Lung (tissue), 12 donors: Measurements from ENCODE around the gene CNTNAP1. TPM values are rescaled to one million over a fixed set of nuclear protein-coding genes. Genes with fewer than 3 reads are reported as not detected.
A peak's percentile ranks its signal among the peaks of the same experiment; 100 is the strongest.

Experiments
- ATAC-seq: fragments of 200-7000 bp; cut with Tn5 transposase; one replicate; pipeline ENCODE4 v1.9.1; 2020; ENCODE audit warnings: moderate number of reproducible peaks; ENCODE audit not compliant: insufficient read depth, low FRiP score
- DNase-seq, 3 donors: peaks; one replicate each; pipeline ENCODE4 v3.0.0-alpha.2; 2013 to 2017
- H3K27ac ChIP-seq, 2 donors: one replicate each; pipeline ENCODE4 v1.5.1; 2013; ENCODE audit warnings: mild to moderate bottlenecking in 2 of 2, moderate library complexity in 2 of 2, control low read depth in 1 of 2, inconsistent platforms in 1 of 2, low read depth in 1 of 2, low read length in 1 of 2
- H3K27me3 ChIP-seq, 3 donors: one replicate each; pipeline ENCODE4 v1.5.1; 2013; ENCODE audit warnings: low read length in 2 of 3; ENCODE audit not compliant: control insufficient read depth in 3 of 3, insufficient read depth in 3 of 3
- H3K36me3 ChIP-seq, 4 donors: one replicate each; pipeline ENCODE4 v1.5.1; 2013; ENCODE audit warnings: low read length in 4 of 4, mild to moderate bottlenecking in 1 of 4, moderate library complexity in 1 of 4; ENCODE audit not compliant: control insufficient read depth in 4 of 4, insufficient read depth in 4 of 4
- H3K4me1 ChIP-seq, 5 donors: one replicate each; pipeline ENCODE4 v1.5.1; 2013; ENCODE audit warnings: low read length in 5 of 5, mild to moderate bottlenecking in 2 of 5, moderate library complexity in 1 of 5; ENCODE audit not compliant: control insufficient read depth in 5 of 5, insufficient read depth in 5 of 5
- H3K4me3 ChIP-seq: one replicate; pipeline ENCODE4 v1.5.1; 2013; ENCODE audit warnings: mild to moderate bottlenecking, control low read depth, moderate library complexity
- H3K9ac ChIP-seq, 2 donors: one replicate each; pipeline ENCODE4 v1.5.1; 2013; ENCODE audit warnings: low read length in 2 of 2, control low read depth in 1 of 2; ENCODE audit not compliant: insufficient read depth in 1 of 2
- H3K9me3 ChIP-seq, 4 donors: one replicate each; pipeline ENCODE4 v1.5.1; 2013; ENCODE audit warnings: low read length in 3 of 4, mild to moderate bottlenecking in 1 of 4, moderate library complexity in 1 of 4; ENCODE audit not compliant: control insufficient read depth in 4 of 4, insufficient read depth in 3 of 4
- CTCF ChIP-seq: IDR thresholded peaks from 2 replicates; pipeline ENCODE4 v1.5.1; 2012; ENCODE audit warnings: mild to moderate bottlenecking; ENCODE audit errors: control extremely low read depth, extremely low read depth
- WGBS, 2 donors: extraction: QIAGEN DNeasy Blood & Tissue Kit; methylation state at CpG; one replicate each; pipeline ENCODE4 v1.1.7; 2013; 5-methylcytosine and 5-hydroxymethylcytosine counted together
- polyA plus RNA-seq, 2 donors: library from polyadenylated mRNA; stranded (reverse); fragments of 200-250 nt; gene quantifications; one replicate each; pipeline ENCODE4 v1.2.1, GENCODE V29; 2013
- total RNA-seq, 2 donors: library from RNA; depleted of rRNA in 1 of 2; stranded (reverse); fragments of >200 nt in 1 of 2; gene quantifications; one replicate each; pipeline ENCODE4 v1.2.1, GENCODE V29; 2014 to 2021
- donor health status: control.
- donor health status: control.
- donor health status: Bipolar disorder and iron deficiency.
- donor health status: healthy.
- donor health status: DM: yes; HTN: yes; CAD: no.

The CNTNAP1 gene
- total and polyA plus RNA-seq, 4 donors, result 2.9 to 12.5 (median 7.6) TPM

DNA sequence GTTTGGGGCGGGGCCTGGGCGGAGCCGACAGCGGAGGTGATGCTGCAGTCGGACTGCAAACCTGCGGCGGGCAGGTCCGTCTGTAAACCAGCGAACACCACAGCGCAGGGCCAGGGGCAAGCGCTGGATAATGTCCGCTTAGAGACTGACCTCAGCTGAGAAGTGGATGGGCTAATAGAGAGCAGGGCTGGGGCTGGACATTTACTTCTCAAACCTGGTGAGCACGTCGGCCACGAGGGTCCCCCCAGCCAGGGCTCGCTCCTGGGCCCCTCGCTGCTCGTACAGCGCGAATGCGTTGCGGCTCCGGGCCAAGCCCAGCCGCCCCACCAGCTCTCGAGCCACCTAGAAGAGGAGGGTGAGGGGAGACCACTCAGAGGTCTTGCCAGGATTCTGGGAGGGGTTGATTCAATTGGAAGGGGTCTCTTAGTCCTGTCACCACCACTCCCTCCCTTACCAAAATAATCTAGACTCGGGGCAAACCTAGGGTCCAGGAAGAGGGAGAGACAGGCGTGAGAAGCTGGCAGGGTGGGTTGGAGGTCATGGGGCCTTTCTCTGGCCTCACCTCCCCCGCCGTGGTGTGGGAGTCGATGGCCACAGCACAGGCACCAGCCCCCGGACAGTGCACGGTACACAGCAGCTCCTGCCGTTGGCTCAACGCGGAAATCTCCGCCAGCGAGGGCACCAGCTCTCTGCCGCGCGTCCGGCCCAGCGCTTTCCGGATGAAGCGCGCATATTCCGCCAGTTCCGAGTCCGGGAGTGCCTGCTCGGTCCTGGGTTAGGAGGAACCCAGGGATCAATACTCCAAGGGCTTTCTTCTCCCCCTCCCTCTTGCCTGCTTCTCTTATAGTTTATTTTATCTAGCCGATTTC, 11.3 kb upstream of the CNTNAP1 start:
- no peak overlapping the region for H3K9ac ChIP-seq
- no peaks in the 10 kb centered on the region for H3K27me3 ChIP-seq

GRCh38 chr17:42672038-42672437, 10.3 kb upstream of the CNTNAP1 start:
- WGBS, 2 donors, result 82 to 86% methylated on average over 28 of the region's 28 CpGs
- Histone ChIP-seq H3K4me3 (no peak overlapping the region), H3K27me3 (no peaks in the 10 kb centered on the region), H3K9me3 (no peaks in the 10 kb centered on the region), H3K9ac (no peak overlapping the region), H3K27ac (no peak overlapping the region), H3K36me3 (peaks cover 0 to 46% (median 29%) of the 10 kb centered on the region in 4 donors), H3K4me1 (peaks cover 6 to 33% (median 15%) of the 10 kb centered on the region in 5 donors)
- TF ChIP-seq CTCF, result no peak
- DNase-seq (no peak), ATAC-seq (no peak)

More for the DNA sequence above, 11.3 kb upstream of the CNTNAP1 start:
- Histone ChIP-seq H3K27ac (peak overlapping the region in 1 of 2 donors; percentile 30), H3K4me3 (no peak overlapping the region), H3K36me3 (peaks cover 0 to 55% (median 34%) of the 10 kb centered on the region in 4 donors), H3K4me1 (peaks cover 6 to 33% (median 15%) of the 10 kb centered on the region in 5 donors), H3K9me3 (no peaks in the 10 kb centered on the region)
- no peak for TF ChIP-seq CTCF
- no peak for DNase-seq
- 42 to 71% methylated on average over 48 to 50 of the region's 50 CpGs for WGBS, 2 donors
- no peak for ATAC-seq

DNA sequence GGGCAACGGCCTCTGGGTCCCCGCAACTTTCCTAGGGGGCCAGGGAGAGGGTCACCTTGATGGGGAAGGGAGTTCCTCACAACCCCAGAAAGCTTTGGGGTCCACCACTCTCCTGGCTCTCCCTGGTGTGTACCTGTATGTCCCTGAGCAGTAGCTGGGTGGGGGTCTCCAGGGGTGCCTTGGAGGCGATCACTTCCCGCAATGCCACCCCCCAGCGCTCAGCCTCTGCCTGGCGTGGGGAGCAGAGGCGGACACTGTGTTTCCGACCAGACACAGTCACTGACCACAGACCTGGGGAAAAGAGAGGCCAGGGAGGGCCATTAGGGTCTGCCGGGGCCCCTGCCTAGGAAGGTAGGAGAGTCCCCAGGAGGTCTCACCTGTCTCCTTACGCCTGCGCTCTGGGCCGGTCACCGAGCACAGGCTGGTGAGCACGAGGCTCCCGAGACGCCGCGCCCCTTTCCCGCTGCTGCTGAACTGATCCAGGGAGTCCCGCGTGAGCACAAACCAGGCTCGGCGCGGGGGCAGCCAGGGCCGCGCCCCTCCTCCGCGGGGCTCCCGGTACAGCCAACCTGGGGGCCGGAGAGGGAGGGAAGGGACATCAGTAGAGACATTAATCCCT, 9.0 kb upstream of the CNTNAP1 start:
- ATAC-seq (no peak), DNase-seq (no peak)
- no peaks in the 10 kb centered on the region for H3K27me3 ChIP-seq
- WGBS, 2 donors, result 55 to 56% methylated on average over 22 to 30 of the region's 30 CpGs
- TF ChIP-seq CTCF, result no peak
- H3K36me3 ChIP-seq, result peaks cover 0 to 41% (median 28%) of the 10 kb centered on the region in 4 donors
- H3K4me1 ChIP-seq, result peaks cover 4 to 31% (median 11%) of the 10 kb centered on the region in 5 donors
- no peaks in the 10 kb centered on the region for H3K9me3 ChIP-seq
- H3K4me3 ChIP-seq, result no peak overlapping the region
- no peak overlapping the region for H3K9ac ChIP-seq
- H3K27ac ChIP-seq, result peak overlapping the region in 1 of 2 donors; percentile 34
